HepG2 (cell line): ENCODE data around the gene GPR162. TPM values are rescaled to one million over a fixed set of nuclear protein-coding genes. Genes with fewer than 3 reads are reported as not detected.

Experiments used
- HNF1A ChIP-seq, 2 experiments: sonication (generic) in 1 of 2; formaldehyde crosslinking in 1 of 2; IDR thresholded peaks; 2 replicates each; pipeline versions ENCODE4 v1.4.0 to v1.6.1; 2016 to 2020; ENCODE audit warnings: borderline replicate concordance in 1 of 2, low read depth in 1 of 2, mild to moderate bottlenecking in 1 of 2, missing genetic modification reagents in 1 of 2
- HOXA3 ChIP-seq: sonication (generic); formaldehyde crosslinking; IDR thresholded peaks from 2 replicates; pipeline ENCODE4 v1.5.0; 2020; ENCODE audit warnings: missing genetic modification reagents
- IKZF5 ChIP-seq: IDR thresholded peaks from 2 replicates; pipeline ENCODE4 v1.6.1; 2018; ENCODE audit warnings: missing genetic modification reagents, mild to moderate bottlenecking, missing compliant biosample characterization
- MAFK ChIP-seq, 2 experiments: IDR thresholded peaks in 1 of 2; conservative IDR thresholded peaks in 1 of 2; 2 replicates each; pipeline ENCODE4 v1.6.1; 2011; ENCODE audit warnings: improper control_type of control experiment in 2 of 2, low read length in 2 of 2
- NR1H2 ChIP-seq: sonication (generic); formaldehyde crosslinking; IDR thresholded peaks from 2 replicates; pipeline ENCODE4 v1.8.1; 2022; ENCODE audit warnings: low read depth, missing genetic modification reagents, borderline replicate concordance
- RBAK ChIP-seq: sonication (generic); formaldehyde crosslinking; IDR thresholded peaks from 2 replicates; pipeline ENCODE4 v1.5.1; 2020; ENCODE audit warnings: mild to moderate bottlenecking, missing genetic modification reagents
- SALL2 ChIP-seq: sonication (generic); formaldehyde crosslinking; IDR thresholded peaks from 2 replicates; pipeline ENCODE4 v1.8.1; 2023; ENCODE audit warnings: mild to moderate bottlenecking, missing genetic modification reagents, inconsistent platforms
- UBTF ChIP-seq: sonication (generic); formaldehyde crosslinking; IDR thresholded peaks from 2 replicates; pipeline ENCODE4 v1.4.0; 2020; ENCODE audit warnings: mild to moderate bottlenecking, missing genetic modification reagents
- ZBTB2 ChIP-seq: sonication (generic); formaldehyde crosslinking; IDR thresholded peaks from 2 replicates; pipeline ENCODE4 v1.8.0; 2022; ENCODE audit warnings: low read depth, missing genetic modification reagents
- ZBTB8A ChIP-seq: sonication (generic); formaldehyde crosslinking; IDR thresholded peaks from 2 replicates; pipeline ENCODE4 v1.4.0; 2020; ENCODE audit warnings: mild to moderate bottlenecking, low read depth, missing genetic modification reagents, borderline replicate concordance
- ZNF563 ChIP-seq: sonication (generic); formaldehyde crosslinking; IDR thresholded peaks from 2 replicates; pipeline ENCODE4 v1.8.0; 2022; ENCODE audit warnings: mild to moderate bottlenecking, moderate library complexity, missing genetic modification reagents
- ZNF567 ChIP-seq: sonication (generic); formaldehyde crosslinking; IDR thresholded peaks from 2 replicates; pipeline ENCODE4 v1.8.1; 2023; ENCODE audit warnings: mild to moderate bottlenecking, missing genetic modification reagents, borderline replicate concordance
- ZNF639 ChIP-seq: conservative IDR thresholded peaks from 2 replicates; pipeline ENCODE4 v1.6.1; 2018; ENCODE audit warnings: missing genetic modification reagents
- ZNF883 ChIP-seq: sonication (generic); formaldehyde crosslinking; IDR thresholded peaks from 2 replicates; pipeline ENCODE4 v1.5.1; 2020; ENCODE audit warnings: mild to moderate bottlenecking, missing genetic modification reagents; ENCODE audit errors: not compliant biosample characterization
- polyA plus RNA-seq, 8 experiments: library from polyadenylated mRNA; depleted of rRNA in 3 of 8; stranded (reverse) in 7 of 8; unstranded in 1 of 8; fragments of >200 nt; fragmentation: Illumina TruSeq in 4 of 8; extraction: Trizol in 4 of 8; gene quantifications; 2 replicates each; pipeline versions ENCODE4 v1.2.1 to v1.2.3, GENCODE V29; 2011 to 2016; ENCODE audit warnings: low read depth in 4 of 8, missing spikeins in 1 of 8, mixed read lengths in 1 of 8; ENCODE audit not compliant: insufficient read depth in 1 of 8
- total RNA-seq, 5 experiments: library from RNA; depleted of rRNA; stranded (reverse); fragments of >200 nt; fragmentation: Illumina TruSeq; extraction: Trizol; gene quantifications; 2 replicates each; pipeline ENCODE4 v1.2.3, GENCODE V29; 2016; ENCODE audit warnings: low read depth in 1 of 5

The GPR162 gene
- total and polyA plus RNA-seq, 2 of the 13 experiments (the other 11 are each of a cell fraction or from before 2014, with no cell fraction given): 0.08 TPM; not detected in 1

GRCh38 chr12:6775185-6776174 lies 46.1 kb upstream of the GPR162 start (continued):
- peak; percentile 55 for TF ChIP-seq HNF1A (IDR thresholded peaks at IDR 0.05; ENCODE audit: low read depth)
- TF ChIP-seq HNF1A (CRISPR knock-in tag; IDR thresholded peaks at IDR 0.05; ENCODE audit: borderline replicate concordance): peak; percentile 24; the same call in 1 of the 2 replicates
- no peak for TF ChIP-seq NR1H2
- TF ChIP-seq RBAK: no peak
- no peak for TF ChIP-seq ZBTB2 (CRISPR knock-in tag)
- TF ChIP-seq ZNF567 (CRISPR knock-in tag): no peak
- no peak for TF ChIP-seq ZNF639 (CRISPR knock-in tag)
- TF ChIP-seq IKZF5 (CRISPR knock-in tag): peak; percentile 72; the same call in 1 of the 2 replicates
- TF ChIP-seq HOXA3 (CRISPR knock-in tag): peak; percentile 75
- TF ChIP-seq UBTF (CRISPR knock-in tag): no peak
- TF ChIP-seq ZNF883 (CRISPR knock-in tag): no peak
- TF ChIP-seq MAFK (conservative IDR thresholded peaks at IDR 0.05 in 1 of 2, IDR thresholded peaks at IDR 0.05 in 1 of 2; ENCODE audit: low read length in 2 of 2): peak; percentile 34 to 68; a peak in 2 of 4 replicates
- peak; percentile 63; the same call in 1 of the 2 replicates for TF ChIP-seq ZBTB8A (CRISPR knock-in tag)
- no peak for TF ChIP-seq SALL2 (CRISPR knock-in tag)
- no peak for TF ChIP-seq ZNF563 (CRISPR knock-in tag)
